Activated T-cell treated with anti-CD3 and anti-CD28 coated beads, Interleukin-2, amount 50 U/mL, for 1 hour (primary cell): ENCODE measurements around the gene VDR.
A peak's percentile ranks its signal among the peaks of the same experiment; 100 is the strongest.

Experiments used
- DNase-seq: peaks from one replicate; pipeline ENCODE4 v3.0.0-alpha.2; 2020

The VDR gene

DNA sequence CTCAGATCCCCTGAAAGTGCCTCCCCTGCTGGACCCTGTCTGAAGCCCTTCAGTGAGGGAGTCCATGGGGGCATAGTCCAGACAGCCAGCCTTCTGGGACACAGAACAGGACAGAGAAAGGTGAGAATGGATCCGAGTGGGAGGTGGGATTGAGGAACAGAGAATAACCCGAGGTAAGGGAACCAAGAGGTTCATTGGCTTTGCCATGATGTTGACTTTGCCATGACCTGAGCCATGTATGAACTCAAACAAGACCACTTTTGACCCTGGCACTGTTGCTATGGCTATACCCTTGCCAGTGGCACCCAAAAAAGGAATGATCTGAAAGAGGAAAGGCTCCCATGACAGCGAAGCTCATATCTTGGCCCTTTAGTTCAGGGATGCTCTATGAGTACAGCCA is 22.6 kb upstream of the VDR start:
- no peak for DNase-seq

DNA sequence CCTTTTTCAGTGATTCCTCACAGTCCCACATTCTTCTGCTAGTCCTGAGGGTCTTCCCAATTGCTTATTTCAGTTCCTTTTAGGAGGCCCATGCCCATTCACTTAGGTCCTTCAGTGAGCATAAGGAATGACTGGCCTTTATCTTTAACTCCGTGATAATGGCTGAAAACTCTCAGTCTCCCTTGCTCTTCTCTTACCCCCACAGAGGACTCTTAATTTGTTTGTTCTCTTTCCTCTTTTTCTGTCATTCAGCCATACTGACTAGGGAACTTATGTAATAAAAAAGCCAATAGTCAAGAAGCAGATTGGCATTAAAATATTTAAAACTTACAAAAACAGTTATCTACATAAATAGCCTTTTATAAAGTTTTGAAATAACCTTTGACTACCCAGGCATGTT is 17.1 kb upstream of the VDR start:
- DNase-seq: no peak

DNA sequence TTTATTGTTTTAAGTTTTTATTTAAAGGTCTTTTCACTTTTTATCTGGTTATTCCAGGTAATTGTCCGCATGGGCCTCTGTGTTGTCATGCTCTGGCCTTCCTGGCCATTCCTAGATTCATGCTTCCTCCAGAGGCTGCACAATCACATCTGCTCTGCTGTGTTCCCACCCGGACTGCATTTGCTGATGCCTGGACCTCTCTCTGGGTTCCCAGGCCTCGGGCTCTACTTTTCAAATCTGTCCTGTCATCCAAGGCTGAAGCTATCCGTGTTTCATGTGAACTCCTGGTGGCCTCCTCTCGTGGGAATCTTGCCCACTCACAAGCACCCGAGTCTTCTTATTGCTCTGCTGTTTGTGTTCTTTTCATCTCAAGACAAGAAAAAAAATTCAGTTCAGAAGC is 16.1 kb upstream of the VDR start:
- DNase-seq: no peak

DNA sequence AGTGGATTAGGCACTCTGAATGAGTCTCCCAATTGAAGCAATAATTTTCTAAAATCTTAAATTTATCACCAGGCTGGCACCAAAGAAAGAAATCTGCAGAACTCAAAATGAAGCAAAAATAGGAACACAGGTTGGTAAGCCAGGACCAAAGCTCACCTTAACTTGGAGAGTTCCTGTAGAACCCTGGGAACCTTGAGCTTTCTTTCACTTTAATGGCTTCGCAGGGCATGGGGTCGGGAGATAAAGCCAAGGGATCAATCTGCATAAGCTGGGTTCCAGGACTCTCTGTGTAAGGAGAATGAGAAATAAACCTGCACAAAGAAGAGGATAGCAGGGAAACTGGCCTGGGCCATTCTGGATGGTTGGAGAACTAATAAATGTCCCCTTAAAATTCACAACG is 8.3 kb upstream of the VDR start:
- no peak for DNase-seq

DNA sequence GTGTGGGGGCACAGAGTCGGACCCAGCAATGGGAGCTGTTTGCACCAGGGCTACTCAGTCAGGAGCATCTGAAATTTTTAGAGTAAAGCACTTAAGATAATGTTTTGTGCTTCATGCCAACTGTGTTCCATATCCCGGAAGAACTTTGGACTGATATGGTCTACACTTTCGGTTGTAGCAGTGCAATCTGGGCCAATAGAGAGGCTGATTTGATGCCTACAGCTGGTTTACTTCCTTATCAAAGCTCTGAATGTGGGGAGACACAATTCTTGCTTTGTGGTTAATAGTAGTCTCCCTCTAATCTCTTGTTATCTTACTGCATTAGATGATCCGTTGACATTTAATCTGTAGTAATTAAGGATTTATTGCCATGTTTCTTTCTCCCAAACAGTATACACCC is 7.8 kb upstream of the VDR start:
- DNase-seq: no peak

DNA sequence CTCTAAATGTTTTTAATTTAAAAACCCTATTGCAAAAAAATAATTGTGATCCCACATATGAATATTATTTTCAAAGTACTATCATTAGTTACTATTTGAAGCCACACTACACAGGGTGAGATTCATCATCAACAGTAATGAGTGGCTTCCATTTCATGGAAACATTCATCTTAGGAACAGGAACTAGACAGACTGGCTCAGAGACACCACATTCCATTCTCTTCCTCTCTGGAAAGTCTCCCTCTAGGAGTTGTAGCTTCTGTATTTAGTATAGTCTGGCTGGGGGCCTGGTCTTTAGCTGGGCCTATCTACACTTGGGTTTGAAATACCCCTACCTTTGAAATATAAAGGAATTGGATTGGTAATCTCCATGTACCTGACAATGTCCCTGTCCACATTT is 6.2 kb upstream of the VDR start:
- DNase-seq: no peak

DNA sequence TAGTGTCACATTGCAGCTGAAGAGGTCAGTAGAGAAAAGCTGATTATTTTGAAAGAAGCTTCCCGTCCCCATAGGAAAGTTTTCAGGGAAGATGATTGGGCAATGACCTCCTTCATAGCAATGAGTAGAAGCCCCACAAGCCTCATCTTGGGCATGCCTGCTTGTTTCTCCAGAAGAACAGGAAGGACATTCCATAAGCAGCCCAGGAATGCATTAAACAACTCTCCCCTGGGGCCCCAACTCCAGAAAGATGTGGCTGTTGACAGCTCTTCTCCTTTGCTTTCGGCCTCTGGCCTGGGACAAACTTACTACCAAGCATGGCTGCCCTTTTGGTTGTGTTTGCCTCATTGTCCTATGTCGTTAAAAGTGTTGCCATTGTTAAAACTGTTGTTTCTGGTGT is 5.7 kb upstream of the VDR start:
- DNase-seq: no peak

DNA sequence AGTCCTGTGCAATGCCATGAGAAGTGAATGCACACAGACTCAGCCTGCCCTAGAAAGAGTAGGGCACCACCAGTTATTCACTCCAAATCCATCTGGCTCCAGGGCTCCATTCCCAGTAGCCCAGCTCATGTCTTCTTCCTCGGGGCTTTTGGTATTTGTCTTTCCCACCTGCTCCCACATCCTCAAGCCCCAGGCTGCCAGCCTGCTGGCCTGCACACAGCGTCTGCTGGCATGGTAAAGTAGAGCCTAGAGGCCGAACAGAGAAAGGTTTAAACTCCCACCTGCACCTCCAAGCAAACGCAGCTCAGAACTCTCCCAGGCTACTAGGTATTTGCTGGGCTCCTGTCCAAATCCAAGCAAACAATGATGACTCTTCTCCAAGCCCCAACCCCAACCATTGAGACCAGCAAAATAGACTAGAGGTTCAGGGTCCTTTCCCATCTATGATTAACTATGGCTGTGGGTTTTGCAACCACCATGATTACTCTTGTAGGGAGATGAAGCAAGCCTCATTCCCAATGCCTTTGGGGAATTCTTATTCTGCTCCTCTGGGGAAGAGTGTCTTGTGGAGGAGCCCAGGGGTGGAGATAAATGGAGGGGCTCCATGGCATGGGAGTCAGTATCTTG is 5.2 kb upstream of the VDR start:
- no peak for DNase-seq

DNA sequence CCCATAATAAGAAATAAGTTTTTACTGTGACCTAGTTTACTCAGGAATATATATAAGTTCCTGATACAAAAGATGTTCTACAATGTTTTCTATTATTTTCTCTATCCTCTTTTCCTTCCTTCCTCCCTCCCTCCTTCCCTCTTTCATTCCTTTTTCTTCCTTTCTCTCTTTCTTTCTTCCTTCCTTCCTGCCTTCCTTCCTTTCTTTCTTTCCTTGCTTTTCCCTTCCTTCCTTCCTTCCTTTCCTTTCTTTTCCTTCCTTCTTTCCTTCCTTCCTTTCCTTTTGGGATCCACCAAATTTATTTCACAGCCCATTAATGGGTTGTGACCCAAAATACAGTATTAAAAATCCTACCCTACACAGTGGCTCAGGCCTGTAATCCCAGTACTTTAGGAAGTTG is 3.9 kb upstream of the VDR start:
- no peak for DNase-seq

DNA sequence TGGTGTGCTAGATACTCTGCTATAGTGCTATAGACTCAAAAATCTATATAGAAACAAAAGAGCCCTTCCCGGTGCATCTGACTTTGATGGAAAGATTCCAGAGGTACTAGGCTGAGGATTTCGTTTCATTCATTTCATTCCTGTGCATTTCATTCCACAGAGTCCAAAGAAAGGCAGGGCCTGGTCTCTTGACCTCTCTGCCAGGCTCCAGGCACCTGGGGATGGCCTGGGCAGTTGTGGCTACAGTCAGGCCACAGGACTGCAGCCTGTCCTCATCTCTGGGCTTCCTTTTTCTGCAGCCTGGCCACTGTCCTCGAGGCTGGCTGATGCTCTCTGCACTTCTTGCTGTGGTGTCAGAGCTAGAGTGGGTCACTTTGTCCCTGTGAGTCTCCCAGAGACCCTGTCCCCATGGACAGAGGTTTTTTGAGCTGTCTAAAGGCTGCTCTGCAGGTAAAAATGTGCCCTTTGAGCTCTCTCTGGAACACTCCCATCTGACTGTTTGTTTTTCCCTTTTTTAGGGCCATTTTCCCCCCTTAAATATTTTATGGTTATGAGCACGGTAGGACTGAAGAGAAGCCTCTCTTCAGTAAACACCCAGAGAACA is 3.2 kb upstream of the VDR start:
- no peak for DNase-seq

DNA sequence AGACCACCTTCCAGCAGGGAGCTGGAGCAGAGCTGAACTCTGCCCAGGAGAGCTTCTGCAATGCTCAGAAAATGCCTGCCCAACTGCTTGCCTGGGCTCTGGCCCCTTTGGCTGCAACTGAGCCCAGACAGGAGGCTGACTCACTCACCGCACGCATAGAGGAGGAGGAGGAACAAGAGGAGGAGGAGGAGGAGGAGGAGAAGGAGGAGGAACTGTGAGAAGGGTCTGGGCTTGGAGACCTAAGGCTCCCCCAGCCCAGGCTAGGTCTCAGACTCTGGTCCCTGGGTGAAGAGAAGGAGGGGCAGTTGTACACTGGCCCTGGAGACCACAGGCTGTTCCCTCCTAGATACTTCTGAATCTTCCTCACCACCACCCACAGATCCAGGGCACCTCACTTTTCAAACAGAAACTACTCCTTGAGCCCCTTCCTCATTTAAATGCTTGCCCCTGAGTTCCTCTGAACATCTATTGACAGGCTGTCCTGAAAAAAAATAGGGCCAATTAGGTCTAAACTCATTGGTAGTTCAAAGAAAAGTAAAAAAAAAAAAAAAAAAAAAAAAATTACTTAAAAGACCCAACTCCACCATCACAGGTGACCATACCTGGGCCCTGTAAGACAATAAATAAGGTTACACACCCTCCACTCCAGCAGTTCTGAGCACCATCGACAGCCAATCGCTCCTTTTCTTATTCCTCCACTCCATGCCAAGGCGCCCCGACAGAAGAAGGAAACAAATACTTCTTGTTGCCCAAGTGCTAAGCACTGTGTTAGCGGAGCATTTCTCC is 674 bp downstream of the VDR start:
- peak; percentile 64 for DNase-seq

DNA sequence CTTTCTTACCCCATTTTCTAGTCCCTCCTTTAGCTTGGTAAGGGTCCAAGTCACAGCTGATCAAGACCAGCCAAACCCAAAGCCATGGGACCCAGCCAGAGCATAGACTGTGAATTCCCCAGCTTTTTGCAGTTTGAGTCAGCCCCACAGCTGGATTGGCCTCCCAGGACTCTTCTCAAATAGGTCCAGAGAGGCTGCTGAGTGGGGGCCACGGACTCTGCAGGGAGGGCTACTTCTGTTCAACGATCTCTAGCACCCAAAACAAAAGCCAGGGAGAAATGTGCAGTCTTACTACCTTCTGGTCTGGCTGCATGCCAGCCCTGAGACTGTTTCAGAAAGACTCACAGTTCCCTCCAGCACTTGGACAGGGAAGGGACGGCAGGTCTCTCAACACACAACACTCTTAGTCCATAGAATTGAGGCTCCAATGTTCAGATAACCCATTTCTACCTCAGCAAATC is 1.6 kb downstream of the VDR start:
- no peak for DNase-seq

DNA sequence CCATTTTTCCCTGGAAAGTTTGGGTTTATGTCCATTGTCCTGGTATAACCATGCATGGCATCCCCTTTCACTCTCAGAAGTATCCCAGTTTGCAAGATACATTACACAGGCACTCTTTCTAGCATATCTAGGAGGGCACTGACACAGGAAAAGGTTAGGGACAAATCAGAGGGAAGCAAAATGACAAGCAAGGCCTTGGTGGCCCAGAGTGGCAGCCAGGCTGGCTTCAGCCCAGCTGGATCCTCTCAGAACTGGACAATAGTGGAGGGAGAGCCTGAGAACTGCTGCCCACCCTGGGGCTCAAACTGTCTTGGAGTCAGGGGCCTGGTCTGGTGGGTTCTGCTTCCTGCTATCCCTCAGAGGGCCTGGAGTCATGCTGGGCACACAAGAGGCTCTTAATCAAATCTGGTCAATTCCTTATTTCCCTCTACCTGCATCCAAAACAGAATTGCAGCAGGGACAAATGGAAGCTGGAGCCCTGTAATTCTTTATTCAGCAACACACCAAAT is 2.6 kb downstream of the VDR start:
- no peak for DNase-seq

DNA sequence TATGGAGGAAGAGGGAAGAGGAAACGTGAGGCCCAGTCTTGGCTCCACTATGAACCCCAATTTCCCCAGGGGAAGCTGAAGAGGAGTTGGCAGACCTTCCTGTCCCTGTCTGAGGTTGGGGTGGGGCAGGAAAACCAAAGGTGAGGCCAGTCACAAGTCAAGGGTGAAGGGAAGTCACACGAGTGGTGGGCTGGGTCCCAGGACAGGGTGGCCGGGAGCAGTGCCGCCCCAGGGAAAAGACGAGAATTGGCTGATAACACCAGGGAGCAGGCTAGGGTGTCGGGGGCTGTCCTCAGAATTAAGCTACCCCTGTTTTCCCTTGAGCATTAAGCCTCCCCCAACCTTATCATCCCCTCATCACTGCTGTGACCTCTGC is 3.1 kb downstream of the VDR start:
- DNase-seq: no peak

DNA sequence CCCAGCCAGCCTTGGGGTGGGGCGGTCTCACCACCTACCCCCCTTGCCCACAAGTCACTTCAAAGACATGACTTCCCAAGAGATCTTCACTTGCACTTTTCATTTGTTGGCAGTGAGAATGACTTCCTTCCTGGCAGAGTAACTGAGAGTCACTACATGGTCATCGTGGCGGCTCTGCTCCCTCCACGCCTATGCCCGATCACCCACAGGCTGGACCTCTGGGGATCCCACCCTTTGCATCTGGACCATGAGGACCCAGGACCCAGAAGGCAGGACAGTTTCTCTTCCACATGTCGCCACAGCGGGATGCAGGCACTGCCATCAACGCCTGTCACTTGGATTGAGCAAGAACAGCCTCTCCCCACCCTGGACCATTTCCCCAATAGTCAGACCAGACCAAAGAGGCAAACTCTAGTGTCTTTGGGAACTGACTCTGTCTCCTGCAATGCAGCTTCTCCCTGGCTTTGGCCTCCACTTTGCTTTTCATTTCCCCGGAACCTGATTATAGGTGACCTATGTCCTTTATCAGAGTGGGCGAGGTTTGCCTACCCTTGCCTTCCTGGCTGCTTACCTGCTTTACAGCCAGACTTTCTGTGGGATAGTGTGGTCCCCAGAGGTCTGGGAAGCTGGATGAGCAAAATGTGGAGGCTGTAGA is 3.6 kb downstream of the VDR start:
- DNase-seq: no peak

DNA sequence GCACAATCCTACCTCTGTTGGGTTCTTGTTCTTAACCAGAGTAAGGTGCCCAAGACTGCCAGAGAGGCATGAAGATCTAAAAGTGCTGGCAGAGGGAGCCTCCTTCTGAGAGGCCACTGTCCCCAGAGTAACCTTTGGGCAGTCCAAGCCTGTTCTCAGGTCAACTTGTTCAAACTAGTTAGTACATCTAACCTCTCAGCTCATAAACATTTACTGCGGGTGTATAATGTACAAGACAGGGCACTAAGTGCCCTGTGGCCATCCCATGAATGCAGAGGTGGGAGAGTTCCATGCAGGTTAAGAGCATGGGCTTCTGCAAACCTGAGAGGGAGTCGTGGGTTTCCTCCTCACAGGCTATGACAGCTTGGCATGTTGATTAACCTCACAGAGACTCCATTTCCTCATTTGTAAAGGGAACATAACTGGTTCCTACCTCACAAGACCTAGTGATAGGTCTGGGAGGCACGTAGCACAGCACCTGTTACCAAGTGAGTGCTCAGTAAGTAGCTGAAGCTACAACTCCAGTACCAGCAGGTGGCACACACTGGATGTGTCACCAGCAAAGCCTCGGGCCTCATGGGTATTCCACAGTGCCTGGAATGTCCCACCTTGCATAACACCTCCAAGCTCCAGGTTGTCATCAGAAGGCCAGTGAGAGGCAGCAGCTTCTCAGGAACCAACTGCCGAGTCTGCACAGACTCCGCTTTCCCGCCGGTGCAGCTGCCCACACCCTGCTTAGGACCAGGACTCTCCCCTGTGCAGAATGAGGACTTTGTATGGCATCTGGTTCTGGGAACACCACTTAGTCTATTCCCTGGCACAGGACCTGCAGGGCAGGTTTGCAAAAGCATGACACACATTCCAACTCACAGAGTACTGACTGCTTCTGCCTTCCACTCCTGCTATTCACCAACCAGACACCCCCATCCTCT is 4.4 kb downstream of the VDR start:
- DNase-seq: no peak

DNA sequence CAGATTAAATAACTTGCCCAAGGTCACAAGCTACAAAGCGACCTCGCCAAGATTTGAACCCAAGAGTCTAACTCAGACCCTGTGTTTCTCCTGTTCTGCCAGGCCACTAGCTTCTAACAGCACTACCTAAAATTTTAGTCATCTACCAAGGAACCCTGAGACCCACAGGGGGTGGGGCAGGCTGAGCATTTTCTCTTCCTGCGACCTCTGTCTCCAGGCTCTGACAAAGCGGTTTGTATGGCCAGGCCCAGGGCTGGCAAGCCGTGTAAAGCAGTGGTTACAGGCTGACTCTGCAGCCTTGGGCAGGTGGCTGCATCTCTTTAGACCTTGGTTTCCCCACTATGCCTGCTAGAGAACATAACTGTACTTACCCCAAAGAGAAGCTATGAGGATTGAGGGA is 5.3 kb downstream of the VDR start:
- DNase-seq: no peak

DNA sequence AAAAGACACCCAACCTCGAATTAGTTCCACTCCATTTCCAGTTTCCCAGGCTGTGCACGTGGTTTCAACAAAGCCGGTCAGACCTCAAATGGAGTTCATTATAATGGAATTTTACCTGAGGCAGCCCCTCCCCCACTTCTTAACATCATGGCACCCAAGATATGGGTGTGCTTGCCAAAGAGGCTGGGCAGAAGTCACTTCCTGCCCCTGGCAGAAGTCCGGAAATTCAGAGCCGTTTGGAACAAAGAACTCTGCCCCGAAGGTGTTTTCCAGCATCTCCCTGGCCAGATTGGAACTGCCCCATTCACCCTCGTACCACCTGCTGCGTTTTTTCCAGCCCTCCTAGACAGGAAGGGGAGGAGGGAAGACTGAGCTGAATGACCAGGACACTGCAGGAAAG is 8.2 kb downstream of the VDR start:
- DNase-seq: no peak

DNA sequence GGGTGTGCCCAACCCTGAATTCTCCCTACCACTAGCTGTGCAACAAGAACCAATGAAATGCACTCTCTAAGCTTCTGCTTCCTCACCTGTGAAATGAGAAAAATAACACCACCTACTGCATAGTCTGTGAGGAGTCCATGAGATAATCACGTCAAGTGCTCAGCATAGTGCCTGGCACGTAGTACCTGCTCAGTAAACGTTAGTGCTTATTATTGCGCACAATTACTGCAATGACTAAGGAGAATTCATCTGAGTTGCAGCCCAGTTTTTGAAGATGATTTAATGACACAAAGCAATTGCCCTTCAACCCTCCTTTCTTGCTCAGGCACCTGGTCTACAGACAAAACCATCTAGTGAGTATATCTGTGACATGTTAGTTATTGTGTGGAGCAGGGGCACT is 8.8 kb downstream of the VDR start:
- no peak for DNase-seq

DNA sequence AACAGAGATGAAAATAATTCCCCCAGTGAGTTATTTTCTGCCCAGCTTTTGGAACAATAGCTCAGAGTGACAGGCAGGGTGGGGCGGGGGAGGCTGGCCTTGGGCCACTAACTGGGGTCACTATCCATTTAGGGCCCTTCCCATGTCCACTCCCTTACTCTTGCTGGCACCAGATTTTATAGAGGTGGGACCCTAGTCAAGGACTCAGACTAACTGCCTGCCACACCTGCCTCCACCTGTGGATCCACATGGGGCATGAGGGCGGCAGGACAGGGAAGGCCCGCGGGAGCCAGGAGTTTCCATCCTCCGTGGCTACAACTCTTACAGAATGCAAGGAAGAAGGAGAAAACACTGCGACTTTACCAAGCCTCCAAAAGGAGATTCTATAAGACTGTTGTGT is 10.1 kb downstream of the VDR start:
- no peak for DNase-seq

DNA sequence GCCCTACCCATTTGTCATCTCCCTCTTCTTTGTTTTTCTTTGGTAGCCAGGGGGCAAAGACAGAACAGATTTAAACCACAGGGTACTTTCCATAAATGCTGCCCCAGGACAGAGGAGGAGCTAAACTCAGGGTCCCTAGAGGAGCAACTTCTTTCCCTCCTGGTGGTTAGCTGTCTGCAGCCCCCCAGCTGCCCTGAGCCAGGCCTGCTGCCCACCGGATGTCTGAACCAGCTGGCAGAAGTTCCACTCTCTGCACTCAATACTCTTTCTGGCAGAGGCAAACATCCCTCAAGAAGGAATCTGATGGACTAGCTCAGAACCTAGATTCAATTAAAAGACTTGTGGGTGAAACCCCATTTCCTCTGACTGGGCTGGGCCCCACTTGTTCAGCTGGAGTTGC is 10.7 kb downstream of the VDR start:
- DNase-seq: no peak

DNA sequence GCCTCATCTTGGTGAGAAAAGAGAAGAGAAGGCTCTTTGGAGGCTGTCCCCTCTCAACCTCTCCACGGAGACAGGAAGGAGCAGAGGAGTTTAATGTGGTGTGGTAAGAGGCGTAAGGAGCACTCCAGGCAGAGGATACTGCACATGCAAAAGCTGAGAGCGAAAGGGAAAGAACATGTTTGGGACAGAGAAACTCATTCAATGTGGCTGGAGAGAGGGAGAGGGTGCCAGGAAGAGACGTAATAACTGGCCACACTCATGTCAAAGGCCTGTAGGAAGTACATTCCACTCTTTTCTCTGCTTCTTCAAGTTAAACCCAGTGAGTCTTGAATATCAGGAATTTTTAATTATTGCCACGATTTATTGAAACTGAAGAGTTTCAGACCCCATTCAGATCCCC is 12.0 kb downstream of the VDR start:
- no peak for DNase-seq

DNA sequence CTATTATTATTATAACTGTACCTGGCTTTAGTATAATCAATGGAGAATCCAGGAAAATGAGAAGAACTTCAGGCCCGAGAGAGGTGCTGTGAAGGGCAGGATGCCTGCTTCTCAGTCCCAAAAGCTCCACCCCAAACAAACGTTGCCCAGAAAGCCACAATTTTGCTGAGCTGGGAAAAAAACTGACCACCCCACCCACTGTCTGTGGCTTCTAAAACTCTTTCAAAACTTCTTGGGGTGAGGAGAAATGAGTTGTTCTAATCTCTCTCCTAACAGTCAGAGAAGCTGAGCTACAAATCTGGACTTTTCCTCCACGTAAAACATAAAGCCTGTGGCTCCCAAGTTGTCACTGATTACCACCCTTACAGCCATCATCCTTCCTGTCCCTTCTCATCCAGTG is 13.4 kb downstream of the VDR start:
- no peak for DNase-seq
